ENCODE results near the gene XCR1.
"Not testable (repeated sequence)": the region's sequence is repeated elsewhere in the genome, so short reads cannot be mapped to it uniquely, and the experiment has no call there.

XCR1 gene

GRCh38 chr3:46001178-46001577, 26.1 kb downstream of the XCR1 start:
- no peak for DNase-seq

- DNase-seq: no peak
Observed at GRCh38 chr3:45997942-45998341, 29.3 kb downstream of the XCR1 start.

GRCh38 chr3:45997499-45997898, 29.8 kb downstream of the XCR1 start:
- DNase-seq: not testable (repeated sequence)

- DNase-seq: peak; percentile 94
Observed at GRCh38 chr3:45995236-45996192, 31.8 kb downstream of the XCR1 start, which contains the start of gene FYCO1. TSS of gene FYCO1 (minus strand) at chr3:45995824. CDS start at chr3:45984910, 10,914 bp downstream.

- DNase-seq: peak; percentile 19
Observed at GRCh38 chr3:45994419-45995235, 32.7 kb downstream of the XCR1 start.

- no peak for DNase-seq
Observed at GRCh38 chr3:45993421-45994027, 33.8 kb downstream of the XCR1 start.

GRCh38 chr3:45992821-45993221, 34.5 kb downstream of the XCR1 start:
- peak; percentile 21 for DNase-seq

GRCh38 chr3:45992133-45992729, 35.1 kb downstream of the XCR1 start:
- DNase-seq: no peak

- DNase-seq: no peak
Observed at GRCh38 chr3:45991341-45991740, 35.9 kb downstream of the XCR1 start.

GRCh38 chr3:45990181-45990580, 37.1 kb downstream of the XCR1 start:
- DNase-seq: no peak

GRCh38 chr3:45988804-45989203, 38.5 kb downstream of the XCR1 start:
- DNase-seq: no peak

GRCh38 chr3:45988362-45988761, 38.9 kb downstream of the XCR1 start:
- no peak for DNase-seq

GRCh38 chr3:45987368-45988291, 39.7 kb downstream of the XCR1 start:
- peak; percentile 66 for DNase-seq

- DNase-seq: no peak
Observed at GRCh38 chr3:45986303-45986982, 40.8 kb downstream of the XCR1 start.

GRCh38 chr3:45985532-45986302, 41.6 kb downstream of the XCR1 start:
- no peak for DNase-seq

- DNase-seq: peak; percentile 47
Observed at GRCh38 chr3:45984331-45985312, 42.7 kb downstream of the XCR1 start.

GRCh38 chr3:45983770-45984169, 43.5 kb downstream of the XCR1 start:
- no peak for DNase-seq

GRCh38 chr3:45981346-45982074, 45.8 kb downstream of the XCR1 start:
- DNase-seq: no peak
